GM18526 (cell line): ENCODE data around the gene FRK.

Source experiments
- POLR2A ChIP-seq: IDR thresholded peaks from 3 replicates; pipeline ENCODE4 v1.6.1; 2011; ENCODE audit not compliant: insufficient read length; ENCODE audit errors: extremely low read depth

The FRK gene

GRCh38 chr6:115958958-115959357 is 101.7 kb downstream of the FRK start:
- no peak for TF ChIP-seq POLR2A

- TF ChIP-seq POLR2A = no peak
Observed at GRCh38 chr6:115954740-115955139, 106.0 kb downstream of the FRK start.

DNA sequence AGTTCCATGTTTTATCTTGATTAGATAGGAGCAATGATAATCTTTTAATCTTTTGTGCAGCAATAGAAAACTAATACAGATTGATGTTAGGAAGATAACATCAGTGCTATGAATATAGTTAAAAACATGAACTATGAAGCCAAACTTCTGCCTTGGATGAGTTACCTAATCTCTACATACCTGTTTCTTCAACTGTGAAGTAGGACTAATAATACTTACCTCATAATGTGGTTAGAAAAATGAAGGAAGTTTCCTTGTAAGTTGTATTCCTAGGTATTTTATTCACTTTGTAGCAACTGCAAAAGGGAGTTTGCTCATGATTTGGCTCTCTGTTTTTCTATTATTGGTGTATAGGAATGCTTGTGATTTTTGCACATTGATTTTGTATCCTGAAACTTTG is 111.9 kb downstream of the FRK start:
- no peak for TF ChIP-seq POLR2A

GRCh38 chr6:115947966-115948541 is 112.6 kb downstream of the FRK start:
- no peak for TF ChIP-seq POLR2A

DNA sequence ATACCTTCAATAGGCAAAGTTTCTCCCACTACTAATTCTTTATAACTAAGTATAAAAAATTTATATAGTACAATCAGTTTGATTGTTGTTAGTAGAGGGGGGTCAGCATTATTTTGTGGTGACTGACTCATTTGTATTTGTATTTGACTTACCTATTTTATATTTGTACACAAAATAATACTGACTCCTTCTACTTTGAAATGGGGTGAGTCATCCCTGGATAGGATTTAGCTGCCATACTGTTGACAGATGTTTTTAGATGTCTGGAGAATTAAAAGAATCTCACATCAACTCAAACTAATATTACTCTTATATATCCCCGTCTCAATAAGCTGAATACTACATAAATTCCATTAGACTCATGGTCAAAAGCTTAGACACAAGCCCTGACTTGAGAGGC is 114.9 kb downstream of the FRK start:
- TF ChIP-seq POLR2A = no peak

DNA sequence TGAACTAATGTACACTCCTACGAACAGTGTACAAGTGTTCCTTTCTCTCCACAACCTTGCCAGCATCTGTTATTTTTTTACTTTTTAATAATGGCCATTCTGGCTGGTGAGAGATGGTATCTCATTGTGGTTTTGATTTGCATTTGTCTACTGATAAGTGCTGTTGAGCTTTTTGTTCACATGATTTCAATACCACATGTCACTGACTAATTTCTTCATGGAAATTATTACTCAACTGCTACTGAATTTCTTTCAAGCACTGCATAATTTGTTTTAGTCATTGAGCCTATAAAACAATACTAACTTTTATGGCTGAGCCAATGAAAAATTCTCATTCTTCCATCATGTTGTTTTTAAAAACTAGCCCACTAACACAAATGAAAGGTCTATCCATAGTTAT is 115.4 kb downstream of the FRK start:
- no peak for TF ChIP-seq POLR2A

GRCh38 chr6:115935361-115935760 is 125.3 kb downstream of the FRK start:
- TF ChIP-seq POLR2A = no peak

GRCh38 chr6:115934829-115935228 is 125.9 kb downstream of the FRK start:
- no peak for TF ChIP-seq POLR2A

GRCh38 chr6:115934145-115934544 is 126.5 kb downstream of the FRK start:
- no peak for TF ChIP-seq POLR2A

GRCh38 chr6:115932481-115932880 is 128.2 kb downstream of the FRK start:
- TF ChIP-seq POLR2A = no peak

GRCh38 chr6:115922971-115923370 is 137.7 kb downstream of the FRK start:
- TF ChIP-seq POLR2A = no peak

DNA sequence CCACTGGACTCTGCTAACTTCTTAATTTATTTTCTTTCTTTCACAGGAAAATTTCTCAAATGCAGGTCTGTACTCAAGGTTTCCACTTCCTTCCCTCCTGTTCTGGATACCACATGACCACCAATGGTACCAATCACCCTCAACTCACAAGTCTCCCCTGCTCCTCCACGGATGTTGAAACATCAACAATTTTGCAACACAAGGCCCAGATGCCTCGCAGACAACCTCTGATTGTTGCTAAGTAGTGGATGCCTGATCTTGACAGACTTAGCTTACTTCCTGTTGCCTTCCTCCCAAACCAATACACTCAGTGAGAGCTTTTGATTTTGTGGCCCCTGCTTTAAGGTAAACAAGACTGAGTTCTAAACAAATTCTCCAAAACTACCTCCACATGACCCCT is 146.6 kb downstream of the FRK start:
- TF ChIP-seq POLR2A = no peak

- no peak for TF ChIP-seq POLR2A
Observed at GRCh38 chr6:115909923-115910546, 150.7 kb downstream of the FRK start.

GRCh38 chr6:115908906-115909559 is 151.7 kb downstream of the FRK start:
- no peak for TF ChIP-seq POLR2A

DNA sequence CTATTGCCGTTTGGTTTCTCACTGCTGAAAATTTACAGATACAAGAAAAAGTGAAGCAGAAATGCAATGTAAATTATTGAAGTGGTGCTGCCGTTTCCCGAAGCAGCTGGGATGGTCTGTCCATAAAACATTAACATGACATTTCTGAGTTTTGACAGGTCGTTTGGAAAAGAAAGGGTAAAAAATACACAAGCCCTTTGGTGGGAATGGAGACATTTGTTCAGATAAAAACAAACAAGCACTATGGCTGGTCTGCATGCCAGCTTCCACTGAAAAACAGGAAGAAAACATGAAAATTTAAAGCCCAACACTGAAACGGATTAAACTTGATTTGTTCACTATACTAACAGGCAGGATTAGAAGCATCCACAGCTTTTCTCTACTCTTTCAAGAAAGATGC is 155.2 kb downstream of the FRK start:
- TF ChIP-seq POLR2A = no peak

- no peak for TF ChIP-seq POLR2A
Observed at GRCh38 chr6:115902436-115902835, 158.3 kb downstream of the FRK start.

DNA sequence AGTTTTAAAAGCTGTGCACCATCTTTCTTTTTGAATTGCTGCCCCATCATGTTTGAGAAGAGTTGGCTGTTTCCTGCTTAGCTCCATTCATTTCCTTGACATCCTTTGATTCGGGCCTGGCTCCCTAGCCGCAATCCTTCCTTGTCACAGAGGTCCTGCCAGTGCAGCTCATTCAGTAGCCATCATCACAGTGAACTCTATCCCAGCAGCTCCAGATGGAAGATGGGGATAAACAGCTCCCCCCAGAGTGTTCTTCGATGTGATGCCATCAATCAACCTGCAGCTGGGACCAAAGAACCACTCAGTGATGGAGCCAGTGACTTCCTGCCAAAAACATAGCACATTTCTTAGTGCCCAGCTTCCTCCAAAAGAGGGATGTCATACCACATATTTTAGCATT is 158.8 kb downstream of the FRK start:
- TF ChIP-seq POLR2A = no peak

DNA sequence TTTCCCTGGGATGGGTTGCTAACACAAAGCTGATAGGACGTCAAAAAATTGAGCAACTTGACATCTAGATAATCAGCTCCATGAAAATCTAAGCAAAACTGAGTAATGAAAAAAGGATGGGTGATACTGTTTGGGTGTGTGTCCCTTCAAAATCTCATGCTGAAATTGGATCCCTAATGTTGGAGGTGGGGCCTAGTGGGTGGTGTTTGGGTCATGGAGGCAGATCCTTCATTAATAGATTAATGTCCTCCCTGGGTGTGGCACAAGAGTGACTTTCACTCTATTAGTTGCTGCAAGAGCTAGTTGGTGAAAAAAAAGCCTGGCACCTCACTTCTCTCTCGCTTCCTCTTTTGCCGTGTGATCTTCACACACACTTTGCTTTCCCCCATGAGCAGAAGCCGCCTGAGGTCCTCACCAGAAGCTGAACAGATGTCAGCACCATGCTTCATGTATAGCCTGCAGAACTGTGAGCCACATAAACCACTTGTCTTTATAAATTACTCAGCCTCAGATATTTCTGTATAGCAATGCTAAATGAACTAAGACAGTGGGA is 160.9 kb downstream of the FRK start:
- TF ChIP-seq POLR2A = no peak
